OCI-LY7 (cell line): ENCODE measurements around the gene STAG3. TPM values are rescaled to one million over a fixed set of nuclear protein-coding genes. Genes with fewer than 3 reads are reported as not detected.

Experiments used
- BruUV-seq: library from RNA; stranded (reverse); fragments of 400-500 nt; replicated peaks from 2 replicates; lab custom pipeline; 2021; lab: Mats Ljungman, UMichigan
- CTCF ChIA-PET: fragments of 300-600 bp; sonication (Branson Sonifier 250); formaldehyde crosslinking; loops from one replicate; lab custom pipeline; 2022; ENCODE audit warnings: antibody characterized with exemption; ENCODE audit not compliant: unreplicated experiment; lab: Charles Lee
- POLR2A ChIA-PET: fragments of 300-600 bp; sonication (Branson Sonifier 250); formaldehyde crosslinking; loops from one replicate; lab custom pipeline; 2022; ENCODE audit warnings: antibody characterized with exemption; lab: Charles Lee
- DNase-seq: peaks from one replicate; pipeline ENCODE4 v3.0.0-alpha.2; 2015; ENCODE audit warnings: low spot score
- H2AFZ ChIP-seq: fragments of 200-600 bp; sonication (generic), shearing (Covaris generic); 2 replicates; pipeline ENCODE4 v1.6.1; 2014; ENCODE audit warnings: mild to moderate bottlenecking, antibody characterized with exemption, low read length, moderate library complexity
- H3K27ac ChIP-seq: fragments of 200-600 bp; sonication (generic); 2 replicates; pipeline ENCODE4 v1.5.1; 2014; ENCODE audit warnings: mixed run types, low read depth, mild to moderate bottlenecking, moderate library complexity, low read length, inconsistent platforms; ENCODE audit not compliant: poor library complexity, severe bottlenecking
- H3K36me3 ChIP-seq: fragments of 200-600 bp; sonication (generic); 2 replicates; pipeline ENCODE4 v1.6.1; 2014; ENCODE audit warnings: mild to moderate bottlenecking, antibody characterized with exemption, low read length, moderate library complexity, mixed read lengths; ENCODE audit not compliant: insufficient read depth
- H3K4me1 ChIP-seq: fragments of 200-600 bp; sonication (generic); 2 replicates; pipeline ENCODE4 v1.5.1; 2014; ENCODE audit warnings: mild to moderate bottlenecking, low read length; ENCODE audit not compliant: insufficient read depth, poor library complexity, severe bottlenecking
- H3K4me2 ChIP-seq: fragments of 200-600 bp; sonication (generic); 2 replicates; pipeline ENCODE4 v1.6.1; 2014; ENCODE audit warnings: mild to moderate bottlenecking, low read length
- H3K4me3 ChIP-seq: fragments of 200-600 bp; sonication (generic); 2 replicates; pipeline ENCODE4 v1.5.1; 2014; ENCODE audit warnings: mild to moderate bottlenecking, low read depth, low read length; ENCODE audit not compliant: poor library complexity, severe bottlenecking
- H3K79me2 ChIP-seq: fragments of 200-600 bp; sonication (generic); 2 replicates; pipeline ENCODE4 v1.6.1; 2016; ENCODE audit warnings: low read depth, mild to moderate bottlenecking, low read length, moderate library complexity, mixed read lengths; ENCODE audit not compliant: insufficient read depth
- H3K9me2 ChIP-seq: fragments of 200-600 bp; sonication (generic); 2 replicates; pipeline ENCODE4 v1.6.1; 2016; ENCODE audit warnings: mild to moderate bottlenecking, low read length, mixed read lengths; ENCODE audit not compliant: insufficient read depth
- H3K9me3 ChIP-seq: fragments of 200-600 bp; sonication (generic); 2 replicates; pipeline ENCODE4 v1.6.1; 2014; ENCODE audit warnings: mild to moderate bottlenecking, mixed run types, low read length, mixed read lengths
- H4K20me1 ChIP-seq: fragments of 200-600 bp; sonication (generic); 2 replicates; pipeline ENCODE4 v1.6.1; 2014; ENCODE audit warnings: mild to moderate bottlenecking, antibody characterized with exemption, low read length, moderate library complexity, mixed read lengths; ENCODE audit not compliant: insufficient read depth
- CTCF ChIP-seq: fragments of 200-600 bp; sonication (generic); conservative IDR thresholded peaks from 2 replicates; pipeline ENCODE4 v1.5.1; 2014; ENCODE audit warnings: mild to moderate bottlenecking, antibody characterized with exemption, low read length, moderate library complexity, mixed read lengths
- EZH2phosphoT487 ChIP-seq: fragments of 200-600 bp; sonication (generic); IDR thresholded peaks from 2 replicates; pipeline ENCODE4 v1.6.1; 2018; ENCODE audit warnings: low read depth, borderline replicate concordance, mild to moderate bottlenecking, mixed run types, antibody characterized with exemption, low read length, moderate library complexity, mixed read lengths
- intact Hi-C: fragments of 100-400 bp; cut with micrococcal nuclease; formaldehyde crosslinking; loops from one replicate; pipeline ENCODE4 v1.10.0; 2022; ENCODE audit not compliant: unreplicated experiment
- total RNA-seq, 2 experiments: library from RNA; depleted of rRNA in 1 of 2; stranded (reverse); fragments of >200 nt in 1 of 2; shearing (Covaris generic) in 1 of 2; gene quantifications; 2 replicates each; pipeline ENCODE4 v1.2.3, GENCODE V29; 2014 to 2022

The STAG3 gene
- total RNA-seq, 2 experiments from 2014 or later = 70.2 to 82.8 TPM

- peaks cover 76% of the 10 kb centered on the region for H3K4me1 ChIP-seq
Measured at GRCh38 chr7:100221231-100221718, 43.6 kb downstream of the STAG3 start.

GRCh38 chr7:100221767-100222444, 44.2 kb downstream of the STAG3 start:
- Histone ChIP-seq H3K4me1 (peaks cover 76% of the 10 kb centered on the region), H2AFZ (no peak overlapping the region), H3K27ac (peak overlapping the region; percentile 96), H3K9me3 (no peaks in the 10 kb centered on the region), H3K79me2 (peaks cover 62% of the 10 kb centered on the region), H3K36me3 (peaks cover 69% of the 10 kb centered on the region), H3K4me2 (peak overlapping the region; percentile 93), H3K9me2 (no peaks in the 10 kb centered on the region), H3K4me3 (peak overlapping the region; percentile 92), H4K20me1 (no peaks in the 10 kb centered on the region)
- CTCF ChIA-PET = interaction anchor here (0.7 to 1.3 kb wide), 2 partner anchors 89 to 483 kb away, joined by 3 to 4 read pairs; no protein-coding TSS in a partner anchor
- peak; percentile 44 for DNase-seq
- no peak for TF ChIP-seq CTCF
- TF ChIP-seq EZH2phosphoT487 = no peak
- intact Hi-C loops = loop anchor here (1.0 to 5.0 kb wide), 2 partner anchors 32 to 75 kb away; partner anchors contain the start of gene LAMTOR4
- TSS peak; percentile 52 for BruUV-seq
- POLR2A ChIA-PET = interaction anchor here (0.6 to 3.8 kb wide), 12 partner anchors 11 to 323 kb away, joined by 3 to 15 read pairs (median 4); partner anchors contain the start of gene LAMTOR4

More at GRCh38 chr7:100221231-100221718, 43.6 kb downstream of the STAG3 start:
- Histone ChIP-seq H3K36me3 (peaks cover 63% of the 10 kb centered on the region), H2AFZ (no peak overlapping the region), H3K4me2 (peak overlapping the region; percentile 93), H3K4me3 (peak overlapping the region; percentile 92), H3K9me2 (no peaks in the 10 kb centered on the region), H3K79me2 (peaks cover 62% of the 10 kb centered on the region), H4K20me1 (no peaks in the 10 kb centered on the region), H3K27ac (peak overlapping the region; percentile 96), H3K9me3 (no peaks in the 10 kb centered on the region)
- TF ChIP-seq CTCF (no peak), EZH2phosphoT487 (no peak)
- peak; percentile 98 for DNase-seq
- ChIA-PET POLR2A (interaction anchor here (1.0 to 3.8 kb wide), 7 partner anchors 10 to 88 kb away, joined by 3 to 15 read pairs (median 6); no protein-coding TSS in a partner anchor), CTCF (interaction anchor here (1.3 kb wide), 1 partner anchor 88 kb away, joined by 4 read pairs; no protein-coding TSS in a partner anchor)
- intact Hi-C loops = loop anchor here (1.0 to 5.0 kb wide), 2 partner anchors 31 to 74 kb away; partner anchors contain the start of gene LAMTOR4
- no TSS peak for BruUV-seq
